HG02759 (cell line): ENCODE results near the gene WDR18.

Experiments used
- ATAC-seq: cut with Tn5 transposase; IDR thresholded peaks from one replicate; pipeline ENCODE4 v1.9.1; 2021; ENCODE audit warnings: mild to moderate bottlenecking, moderate library complexity; ENCODE audit not compliant: unreplicated experiment

The WDR18 gene

GRCh38 chr19:964116-964520 is 20.0 kb upstream of the WDR18 start:
- ATAC-seq = no peak

GRCh38 chr19:964761-965694 is 19.1 kb upstream of the WDR18 start:
- ATAC-seq = no peak

GRCh38 chr19:966485-967088 is 17.6 kb upstream of the WDR18 start:
- no peak for ATAC-seq

- no peak for ATAC-seq
These were observed 13.4 kb upstream of the WDR18 start for GRCh38 chr19:970695-971094.

DNA sequence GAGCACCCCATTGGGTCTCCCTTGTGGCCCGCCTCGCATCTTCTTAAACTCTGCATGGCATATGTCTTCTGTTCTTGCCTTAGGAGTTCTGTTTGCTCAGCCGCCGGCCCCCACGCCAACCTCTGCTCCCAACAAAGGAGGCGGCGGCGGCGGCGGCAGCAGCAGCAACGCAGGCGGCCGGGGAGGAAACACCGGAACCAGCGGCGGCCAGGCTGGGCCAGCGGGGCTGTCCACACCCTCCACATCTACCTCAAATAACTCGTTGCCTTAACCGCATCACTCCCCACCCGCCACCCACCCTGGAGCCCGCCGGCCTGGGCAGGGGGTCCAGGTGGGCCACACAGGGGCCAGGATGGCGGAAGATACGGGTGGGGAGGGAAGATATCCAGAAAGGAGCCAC is 12.3 kb upstream of the WDR18 start:
- ATAC-seq = no peak

- ATAC-seq = no peak
These were observed 11.9 kb upstream of the WDR18 start for GRCh38 chr19:972281-972680.

DNA sequence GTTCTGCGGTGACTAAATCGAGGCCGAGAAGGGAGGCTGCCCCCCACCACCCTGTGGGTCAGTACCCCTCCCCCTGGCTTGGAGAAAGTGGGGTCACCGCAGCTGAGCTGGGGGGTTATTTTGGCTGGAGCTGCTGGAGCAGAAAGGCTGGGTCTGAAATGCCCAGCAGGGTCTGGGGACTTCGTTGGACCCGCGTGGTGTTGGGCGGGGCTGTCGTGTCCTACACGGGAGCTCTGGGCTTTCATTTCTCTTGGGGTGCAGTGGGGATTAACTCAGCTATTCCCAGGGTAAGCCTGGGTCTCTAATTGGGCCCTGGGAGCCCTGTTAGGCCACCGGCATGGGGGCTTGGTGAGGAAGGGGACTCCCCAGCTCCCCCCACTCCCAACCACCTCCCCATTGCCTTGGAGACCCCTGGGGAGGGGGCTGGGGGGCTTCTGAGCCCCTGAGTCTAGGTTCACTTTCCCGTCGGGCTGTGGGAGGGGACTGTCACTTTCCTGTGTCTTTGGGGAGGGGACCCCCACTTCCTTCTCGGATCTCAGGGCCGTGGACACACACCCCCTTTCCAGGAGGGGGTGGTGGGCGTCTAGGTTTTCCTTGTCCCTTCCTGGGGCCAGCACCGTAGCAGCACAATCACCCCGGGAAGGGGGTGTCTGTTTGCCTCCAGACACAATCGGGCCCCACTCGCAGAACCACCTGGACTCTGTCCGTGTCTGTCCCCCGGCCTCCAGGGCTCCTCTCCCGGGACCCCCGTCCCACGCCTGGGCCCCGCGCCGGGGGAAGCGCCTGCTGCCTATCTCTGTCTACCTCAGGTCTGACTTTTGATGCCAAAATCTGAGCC is 10.2 kb upstream of the WDR18 start:
- no peak for ATAC-seq

DNA sequence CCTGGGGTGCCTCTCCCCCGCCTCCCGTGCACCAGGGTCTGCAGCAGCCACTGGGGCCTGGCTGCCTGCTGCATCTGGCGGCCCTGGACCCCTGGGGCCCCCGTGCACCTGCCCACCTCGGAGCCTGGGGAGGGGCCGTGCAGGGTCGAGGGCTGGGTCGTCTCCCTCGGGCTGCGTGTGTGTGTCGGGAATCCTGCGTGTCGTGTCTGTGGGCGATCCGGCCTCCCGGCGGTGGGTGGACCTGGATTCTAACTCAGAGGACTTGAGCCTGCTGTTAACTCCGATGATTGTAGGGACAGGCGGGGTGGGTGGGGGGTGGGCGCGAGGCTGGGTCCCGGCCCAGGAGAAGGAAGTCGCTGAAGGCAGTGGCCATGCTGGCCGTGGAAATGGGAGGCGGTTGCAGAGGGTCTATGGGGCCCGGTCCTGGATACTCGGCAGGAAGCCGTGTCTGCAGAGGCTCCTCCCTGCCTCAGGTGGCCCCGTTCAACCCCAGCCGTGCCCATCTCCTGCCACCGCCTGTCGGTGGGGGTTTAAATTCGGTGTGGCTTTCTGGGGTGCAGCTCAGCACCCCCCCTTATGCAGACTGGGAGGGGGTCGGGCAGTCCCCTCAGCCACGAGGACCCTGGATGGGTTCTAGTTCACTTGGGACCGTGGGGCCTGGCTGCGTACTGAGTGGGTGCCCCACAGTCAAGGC is 9.4 kb upstream of the WDR18 start:
- ATAC-seq = no peak

DNA sequence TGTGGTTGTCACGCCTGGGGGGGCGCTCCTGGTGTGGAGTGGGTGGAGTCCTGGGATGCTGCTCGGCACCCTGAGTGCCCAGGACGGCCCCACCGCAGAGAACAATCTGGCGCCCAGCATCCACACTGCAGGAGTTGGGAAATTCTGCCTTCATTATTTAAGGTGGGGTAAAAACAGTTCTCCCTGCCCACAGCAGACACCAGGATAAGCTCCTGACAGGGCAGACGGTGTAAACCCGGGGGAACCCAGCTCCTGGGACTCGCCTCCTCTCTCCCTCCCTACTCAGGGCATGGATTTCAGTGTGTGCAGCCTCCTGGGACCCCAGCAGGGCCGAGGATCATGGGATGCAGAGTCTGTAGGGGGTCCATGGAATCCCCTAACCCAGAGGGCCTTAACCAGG is 7.7 kb upstream of the WDR18 start:
- no peak for ATAC-seq

- no peak for ATAC-seq
These were observed 7.1 kb upstream of the WDR18 start for GRCh38 chr19:977058-977464.

DNA sequence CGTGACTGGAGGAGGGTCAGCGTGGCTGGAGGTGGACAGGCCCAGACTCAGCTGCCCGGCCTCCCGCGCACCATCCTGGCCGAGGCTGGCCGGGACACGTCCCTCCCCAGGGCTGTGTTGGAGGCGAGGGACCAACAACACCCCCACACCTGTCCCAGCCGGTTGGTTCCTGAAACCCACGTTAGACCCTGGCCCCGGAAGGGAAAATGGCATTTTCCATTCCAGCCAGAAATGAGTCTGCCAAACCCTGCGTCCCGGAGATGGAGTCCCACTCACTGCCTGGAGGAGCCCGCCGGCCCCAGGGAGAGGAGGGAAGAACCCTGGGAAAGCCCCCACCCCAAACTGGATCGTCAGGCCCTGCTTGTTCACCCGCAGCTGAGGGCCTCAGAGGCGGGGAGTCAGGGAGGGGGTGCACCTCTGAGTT is 4.8 kb upstream of the WDR18 start:
- ATAC-seq = no peak

DNA sequence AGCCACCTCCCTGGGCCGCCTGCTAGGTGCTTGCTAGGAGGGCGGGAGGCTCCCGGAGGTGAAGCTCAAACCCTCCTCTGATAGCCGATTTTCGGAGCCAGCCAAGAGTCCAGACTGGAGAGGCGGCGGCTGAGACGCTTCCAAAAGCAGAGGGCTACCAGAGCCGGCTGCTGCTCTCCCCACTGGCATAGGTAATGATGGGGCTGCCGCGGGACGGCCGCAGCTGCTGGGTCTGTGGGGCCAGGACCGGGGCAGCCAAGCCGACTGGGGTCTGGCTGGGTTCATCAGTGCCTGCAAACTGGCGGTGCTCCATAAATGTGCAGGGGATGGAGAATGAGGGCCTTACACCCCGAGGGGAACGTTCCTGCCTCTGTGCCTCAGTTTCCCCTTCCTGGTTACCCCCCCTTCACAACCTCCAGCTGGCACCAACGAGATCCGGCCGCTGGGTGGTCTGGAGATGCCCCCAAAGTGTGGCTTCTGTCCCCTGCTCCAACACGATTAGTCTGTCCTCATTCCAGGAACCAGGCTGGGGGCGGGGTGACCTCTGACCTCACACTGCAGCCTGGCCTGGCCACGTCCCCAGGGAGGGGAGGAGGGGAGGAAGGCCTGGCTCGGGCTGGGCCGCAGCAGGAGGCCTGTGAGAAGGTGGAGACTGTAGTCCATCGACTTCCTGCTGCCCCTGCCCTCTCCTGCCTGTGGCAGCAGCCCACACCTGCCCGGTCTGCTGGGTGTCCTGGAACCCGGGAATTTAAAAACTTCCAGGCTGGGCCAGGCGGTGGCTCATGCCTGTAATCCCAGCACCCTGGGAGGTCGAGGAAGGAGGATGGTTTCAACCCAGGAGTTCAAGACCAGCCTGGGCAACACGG is 3.8 kb upstream of the WDR18 start:
- no peak for ATAC-seq

DNA sequence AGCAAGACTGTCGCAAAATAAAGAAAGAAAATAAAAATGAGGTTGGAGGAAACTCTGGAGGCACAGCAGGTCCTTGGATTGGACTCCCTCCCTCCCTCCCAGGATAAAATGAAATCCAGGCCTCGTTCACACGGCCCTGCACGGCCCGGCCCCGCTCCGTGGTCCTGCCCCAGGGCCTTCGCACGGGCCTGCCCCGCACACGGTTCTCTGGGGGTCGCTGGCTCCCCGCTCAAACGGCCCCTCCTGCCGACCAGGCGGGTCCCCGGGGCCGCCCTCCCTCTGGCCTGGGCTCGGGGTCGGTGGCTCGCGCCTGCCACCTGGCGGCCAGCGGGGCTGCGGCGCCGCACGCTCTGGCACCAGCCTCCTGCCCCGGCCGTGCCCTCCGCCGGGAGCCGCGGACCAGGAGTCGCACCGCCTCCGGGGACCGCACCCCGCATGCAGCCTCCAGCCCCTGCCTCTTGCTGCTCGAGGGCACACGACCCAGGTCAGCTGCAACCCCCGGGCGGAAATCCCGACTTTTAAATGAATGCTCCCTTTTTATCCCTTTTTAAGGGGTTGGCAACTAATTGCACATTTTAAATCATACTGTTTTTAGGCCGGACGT is 1.5 kb upstream of the WDR18 start:
- peak; percentile 70 for ATAC-seq

GRCh38 chr19:986083-986482 is 1.9 kb downstream of the WDR18 start:
- ATAC-seq = no peak

DNA sequence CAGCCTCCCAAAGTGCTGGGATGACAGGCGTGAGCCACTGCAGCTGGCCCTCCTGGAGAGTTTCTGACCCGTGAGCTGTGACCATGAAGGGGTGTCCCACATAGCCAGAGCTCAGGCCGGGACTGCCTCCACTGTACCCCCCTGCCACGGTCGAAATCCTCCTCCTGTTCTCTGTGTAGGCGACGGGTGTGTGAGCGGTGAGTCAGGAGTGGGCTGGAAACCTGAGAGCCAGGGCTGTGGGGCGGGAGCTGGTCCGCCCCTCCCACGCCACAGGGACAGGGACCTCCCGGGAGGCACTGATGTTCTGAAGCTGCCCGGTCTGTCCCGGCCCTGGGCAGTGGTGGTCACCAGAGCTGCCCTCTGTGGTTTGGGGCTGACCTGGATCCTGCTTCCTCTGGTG is 3.9 kb downstream of the WDR18 start:
- ATAC-seq = no peak

GRCh38 chr19:988510-988909 is 4.4 kb downstream of the WDR18 start:
- ATAC-seq = no peak

- ATAC-seq = no peak
These were observed 5.4 kb downstream of the WDR18 start for GRCh38 chr19:989381-990081.

- no peak for ATAC-seq
These were observed 6.0 kb downstream of the WDR18 start for GRCh38 chr19:990119-990571.

- ATAC-seq = no peak
These were observed 6.6 kb downstream of the WDR18 start for GRCh38 chr19:990746-991145.
